ENCODE measurements around the gene C11orf16. TPM values are rescaled to one million over a fixed set of nuclear protein-coding genes. Genes with fewer than 3 reads are reported as not detected.

C11orf16 gene
- polyA plus RNA-seq, 3 donors, result not detected

DNA sequence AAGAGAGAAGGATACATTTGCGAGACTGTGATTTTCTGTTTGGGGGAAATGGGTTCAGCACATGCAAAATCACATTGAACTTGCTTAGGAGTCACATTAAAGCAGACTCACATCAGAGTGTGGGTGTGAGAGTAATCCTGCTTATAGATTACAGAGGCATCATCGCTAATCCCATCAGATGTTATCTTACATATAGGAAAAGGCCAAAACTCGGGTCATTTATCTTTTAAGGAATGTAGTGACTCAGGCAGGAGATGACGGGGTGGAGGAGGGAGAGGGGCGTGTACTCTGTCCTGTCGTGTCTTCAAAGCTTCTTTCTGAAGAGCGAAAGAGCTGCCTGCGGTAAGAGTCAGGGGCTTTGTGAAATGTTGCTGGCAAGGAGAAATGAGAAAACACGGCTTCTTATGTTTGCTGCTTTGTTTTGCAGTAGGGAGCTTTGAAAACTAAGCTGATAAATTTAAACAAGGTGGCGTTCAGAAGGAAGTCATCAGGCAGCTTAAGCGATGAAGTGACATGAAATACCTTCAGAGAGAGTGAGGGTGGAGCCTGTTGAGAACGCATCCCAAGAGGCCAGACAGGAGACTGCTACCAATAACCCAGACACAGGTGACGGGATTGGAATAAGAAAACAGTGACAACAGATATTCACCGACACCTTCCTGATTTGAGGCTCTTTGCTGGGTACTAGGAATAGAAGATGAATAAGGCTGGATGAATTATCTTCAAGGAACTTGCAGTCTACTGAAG lies 2.2 kb upstream of the C11orf16 start:
- intact Hi-C loops (cut with micrococcal nuclease), result no loop called here
- Histone ChIP-seq H3K4me1 (ENCODE audit: control insufficient read depth in 1 of 2, insufficient read depth in 2 of 2, low read length in 2 of 2) (no peaks in the 10 kb centered on the region), H3K27me3 (ENCODE audit: control insufficient read depth in 2 of 2, insufficient read depth in 2 of 2, low read length in 2 of 2) (no peaks in the 10 kb centered on the region), H3K9ac (ENCODE audit: insufficient read depth, low read length, poor library complexity, severe bottlenecking) (no peak overlapping the region), H3K79me2 (ENCODE audit: insufficient read depth, low read length) (no peaks in the 10 kb centered on the region), H4K20me1 (ENCODE audit: insufficient read depth, low read length) (no peaks in the 10 kb centered on the region), H3K4me2 (replicated peaks; ENCODE audit: extremely low read depth, low read length, poor library complexity, severe bottlenecking) (no peak overlapping the region), H3K9me3 (replicated peaks in 1 of 2; ENCODE audit: control insufficient read depth in 1 of 2, insufficient read depth in 1 of 2, low read length in 2 of 2) (no peaks in the 10 kb centered on the region), H3K36me3 (replicated peaks in 1 of 2; ENCODE audit: control insufficient read depth in 1 of 2, insufficient read depth in 2 of 2, low read length in 2 of 2) (no peaks in the 10 kb centered on the region), H3K27ac (ENCODE audit: low read depth in 1 of 2, low read length in 2 of 2) (no peak overlapping the region), H2AFZ (ENCODE audit: insufficient read depth, low read depth, low read length, poor library complexity, severe bottlenecking) (no peak overlapping the region), H3K4me3 (replicated peaks in 1 of 3; ENCODE audit: low read depth in 2 of 3, low read length in 3 of 3) (no peak overlapping the region)
- Mint-ChIP-seq H3K9me3 (no peaks in the 10 kb centered on the region), H3K36me3 (no peaks in the 10 kb centered on the region), H3K27me3 (ENCODE audit: low read depth in 3 of 3) (peaks cover 0 to 2% (median 2%) of the 10 kb centered on the region in 3 donors), H3K4me3 (no peak overlapping the region), H3K27ac (no peak overlapping the region), H3K4me1 (no peaks in the 10 kb centered on the region)
- WGBS (ENCODE audit: insufficient coverage), result 89% methylated on average over 13 of the region's 14 CpGs
- no peak for DNase-seq
- TF ChIP-seq, protein P1, sequence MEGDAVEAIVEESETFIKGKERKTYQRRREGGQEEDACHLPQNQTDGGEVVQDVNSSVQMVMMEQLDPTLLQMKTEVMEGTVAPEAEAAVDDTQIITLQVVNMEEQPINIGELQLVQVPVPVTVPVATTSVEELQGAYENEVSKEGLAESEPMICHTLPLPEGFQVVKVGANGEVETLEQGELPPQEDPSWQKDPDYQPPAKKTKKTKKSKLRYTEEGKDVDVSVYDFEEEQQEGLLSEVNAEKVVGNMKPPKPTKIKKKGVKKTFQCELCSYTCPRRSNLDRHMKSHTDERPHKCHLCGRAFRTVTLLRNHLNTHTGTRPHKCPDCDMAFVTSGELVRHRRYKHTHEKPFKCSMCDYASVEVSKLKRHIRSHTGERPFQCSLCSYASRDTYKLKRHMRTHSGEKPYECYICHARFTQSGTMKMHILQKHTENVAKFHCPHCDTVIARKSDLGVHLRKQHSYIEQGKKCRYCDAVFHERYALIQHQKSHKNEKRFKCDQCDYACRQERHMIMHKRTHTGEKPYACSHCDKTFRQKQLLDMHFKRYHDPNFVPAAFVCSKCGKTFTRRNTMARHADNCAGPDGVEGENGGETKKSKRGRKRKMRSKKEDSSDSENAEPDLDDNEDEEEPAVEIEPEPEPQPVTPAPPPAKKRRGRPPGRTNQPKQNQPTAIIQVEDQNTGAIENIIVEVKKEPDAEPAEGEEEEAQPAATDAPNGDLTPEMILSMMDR (IDR thresholded peaks at IDR 0.05), result no peak

DNA sequence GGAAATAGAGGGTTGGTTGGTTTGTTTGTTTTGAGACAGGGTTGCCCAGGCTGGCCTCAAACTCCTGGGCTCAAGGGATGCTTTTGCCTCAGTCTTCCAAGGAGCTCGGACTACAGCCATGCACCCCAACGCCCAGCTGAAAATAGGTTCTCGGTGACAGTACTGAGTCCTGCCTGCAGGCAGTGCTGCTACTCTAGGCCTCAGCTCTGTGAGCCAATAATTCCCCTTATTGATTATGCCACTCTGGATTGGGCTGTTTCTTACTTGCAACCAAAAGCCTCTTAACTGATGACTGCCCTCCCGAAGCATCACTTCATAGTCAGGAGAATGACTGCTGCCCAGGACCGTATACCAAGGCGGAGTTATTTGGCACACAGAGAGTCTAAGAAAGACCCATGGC lies 1.2 kb upstream of the C11orf16 start:
- WGBS (ENCODE audit: insufficient coverage), result 94% methylated on average over 6 of the region's 6 CpGs
- Mint-ChIP-seq H3K4me3 (no peak overlapping the region), H3K4me1 (no peaks in the 10 kb centered on the region), H3K9me3 (no peaks in the 10 kb centered on the region), H3K27me3 (ENCODE audit: low read depth in 3 of 3) (peaks cover 0 to 5% (median 2%) of the 10 kb centered on the region in 3 donors), H3K36me3 (no peaks in the 10 kb centered on the region), H3K27ac (no peak overlapping the region)
- Histone ChIP-seq H3K9ac (ENCODE audit: insufficient read depth, low read length, poor library complexity, severe bottlenecking) (no peak overlapping the region), H3K4me3 (replicated peaks in 1 of 3; ENCODE audit: low read depth in 2 of 3, low read length in 3 of 3) (no peak overlapping the region), H2AFZ (ENCODE audit: insufficient read depth, low read depth, low read length, poor library complexity, severe bottlenecking) (no peak overlapping the region), H3K36me3 (replicated peaks in 1 of 2; ENCODE audit: control insufficient read depth in 1 of 2, insufficient read depth in 2 of 2, low read length in 2 of 2) (no peaks in the 10 kb centered on the region), H3K79me2 (ENCODE audit: insufficient read depth, low read length) (no peaks in the 10 kb centered on the region), H3K4me2 (replicated peaks; ENCODE audit: extremely low read depth, low read length, poor library complexity, severe bottlenecking) (no peak overlapping the region), H4K20me1 (ENCODE audit: insufficient read depth, low read length) (no peaks in the 10 kb centered on the region), H3K27me3 (ENCODE audit: control insufficient read depth in 2 of 2, insufficient read depth in 2 of 2, low read length in 2 of 2) (no peaks in the 10 kb centered on the region), H3K9me3 (replicated peaks in 1 of 2; ENCODE audit: control insufficient read depth in 1 of 2, insufficient read depth in 1 of 2, low read length in 2 of 2) (no peaks in the 10 kb centered on the region), H3K4me1 (ENCODE audit: control insufficient read depth in 1 of 2, insufficient read depth in 2 of 2, low read length in 2 of 2) (no peaks in the 10 kb centered on the region), H3K27ac (ENCODE audit: low read depth in 1 of 2, low read length in 2 of 2) (no peak overlapping the region)
- DNase-seq, result no peak
- intact Hi-C loops (cut with micrococcal nuclease), result no loop called here
- TF ChIP-seq, protein P1 (IDR thresholded peaks at IDR 0.05), result no peak
